Pancreas (tissue), 10 donors: ENCODE results near the gene THOC2. TPM values are rescaled to one million over a fixed set of nuclear protein-coding genes. Genes with fewer than 3 reads are reported as not detected.
"Not testable (repeated sequence)": the region's sequence is repeated elsewhere in the genome, so short reads cannot be mapped to it uniquely, and the experiment has no call there.

ENCODE experiments used
- ATAC-seq, 4 donors: fragments of 200-7000 bp; cut with Tn5 transposase; one replicate each; pipeline versions ENCODE4 v1.8.0 to v1.9.1; 2020; ENCODE audit warnings: mild to moderate bottlenecking in 4 of 4, moderate library complexity in 4 of 4
- DNase-seq, 6 donors: peaks; one replicate each; pipeline ENCODE4 v3.0.0-alpha.2; 2020
- FAIRE-seq: peaks from 2 replicates; lab custom pipeline; 2012; peaks lifted over from hg19 to GRCh38; lab: Jason Lieb, UNC
- H3K27ac ChIP-seq, 4 donors: fragments of 200-600 bp; sonication (generic); 1 replicate in 3 of 4; 2 replicates in 1 of 4; pipeline versions ENCODE4 v1.5.0 to v1.8.0; 2020
- H3K27me3 ChIP-seq, 4 donors: fragments of 200-600 bp; one replicate each; pipeline ENCODE4 v1.8.0; 2021
- H3K36me3 ChIP-seq, 3 donors: fragments of 200-600 bp; sonication (generic) in 1 of 3; one replicate each; pipeline versions ENCODE4 v1.5.0 to v1.8.0; 2020 to 2021
- H3K4me1 ChIP-seq, 3 donors: fragments of 200-600 bp; one replicate each; pipeline ENCODE4 v1.8.0; 2021
- H3K4me3 ChIP-seq, 4 donors: fragments of 200-600 bp; sonication (generic) in 2 of 4; one replicate each; pipeline versions ENCODE4 v1.5.0 to v1.8.0; 2020 to 2021
- H3K9me3 ChIP-seq, 4 donors: fragments of 200-600 bp; one replicate each; pipeline ENCODE4 v1.8.0; 2021
- WGBS, 2 donors: extraction: QIAGEN DNeasy Blood & Tissue Kit; methylation state at CpG; one replicate each; pipeline ENCODE4 v1.1.7; 2013; 5-methylcytosine and 5-hydroxymethylcytosine counted together
- intact Hi-C, 3 donors: fragments of 100-400 bp; cut with DNase I; formaldehyde crosslinking; loops; one replicate each; pipeline versions ENCODE4 v1.11.1 to v1.14.2; 2022
- polyA plus RNA-seq, 2 donors: library from polyadenylated mRNA; stranded (reverse); fragments of 200-250 nt; gene quantifications; one replicate each; pipeline ENCODE4 v1.2.3, GENCODE V29; 2013
- total RNA-seq, 6 donors: library from RNA; stranded (reverse); fragmentation: NEBNext Ultra II Directional in 4 of 6; extraction: Animal tissue kit (Norgen Biotek cat#: 25700) in 4 of 6; gene quantifications; one replicate each; pipeline versions ENCODE4 v1.2.1 to v1.2.4, GENCODE V29; 2021 to 2023
- TF ChIP-seq, protein P1 (sequence below), 4 donors: fragments of 200-600 bp; sonication (generic) in 3 of 4; IDR thresholded peaks; one replicate each; pipeline versions ENCODE4 v1.5.0 to v1.8.0; 2021; ENCODE audit warnings: antibody characterized with exemption in 4 of 4
- donor health status: healthy with polysubstance abuse.
- donor health status: DM: no; HTN: no; CAD: no; lungs with moderate emphysema.
- donor health status: DM: no; HTN: no; CAD: no.
- donor health status: control.
- donor health status: control.
- donor health status: Bipolar disorder and iron deficiency.
- donor health status: DM: yes; HTN: yes; CAD: no.
- donor health status: DM: no; HTN: no; CAD: no.
- donor health status: DM: no; HTN: no; CAD: no.
- donor health status: DM: yes; HTN: yes; CAD: no.

The THOC2 gene
- total and polyA plus RNA-seq, 8 donors: 18.9 to 52.6 (median 25.3) TPM

DNA sequence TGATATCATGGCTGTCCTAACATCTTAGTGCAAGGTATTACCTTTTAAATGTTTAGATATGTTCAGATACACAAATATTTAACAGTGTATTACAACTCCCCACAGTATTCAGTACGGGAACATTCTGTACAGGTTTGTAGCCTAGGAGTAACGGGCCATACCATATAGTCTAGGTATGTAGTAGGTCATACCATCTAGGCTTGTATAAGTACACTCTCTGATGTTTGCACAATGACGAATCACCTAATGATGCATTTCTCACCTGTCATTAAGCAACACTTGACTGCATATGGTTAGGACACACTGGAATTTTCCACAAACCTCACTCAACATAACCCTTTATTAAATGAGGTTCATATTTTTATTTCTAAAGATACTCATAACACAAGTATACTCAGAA lies 67.7 kb downstream of the THOC2 start:
- Histone ChIP-seq H3K36me3 (no peaks in the 10 kb centered on the region), H3K4me3 (no peak overlapping the region), H3K9me3 (no peaks in the 10 kb centered on the region), H3K27me3 (no peaks in the 10 kb centered on the region), H3K27ac (no peak overlapping the region), H3K4me1 (no peaks in the 10 kb centered on the region)
- no peak for FAIRE-seq
- TF ChIP-seq, protein P1, sequence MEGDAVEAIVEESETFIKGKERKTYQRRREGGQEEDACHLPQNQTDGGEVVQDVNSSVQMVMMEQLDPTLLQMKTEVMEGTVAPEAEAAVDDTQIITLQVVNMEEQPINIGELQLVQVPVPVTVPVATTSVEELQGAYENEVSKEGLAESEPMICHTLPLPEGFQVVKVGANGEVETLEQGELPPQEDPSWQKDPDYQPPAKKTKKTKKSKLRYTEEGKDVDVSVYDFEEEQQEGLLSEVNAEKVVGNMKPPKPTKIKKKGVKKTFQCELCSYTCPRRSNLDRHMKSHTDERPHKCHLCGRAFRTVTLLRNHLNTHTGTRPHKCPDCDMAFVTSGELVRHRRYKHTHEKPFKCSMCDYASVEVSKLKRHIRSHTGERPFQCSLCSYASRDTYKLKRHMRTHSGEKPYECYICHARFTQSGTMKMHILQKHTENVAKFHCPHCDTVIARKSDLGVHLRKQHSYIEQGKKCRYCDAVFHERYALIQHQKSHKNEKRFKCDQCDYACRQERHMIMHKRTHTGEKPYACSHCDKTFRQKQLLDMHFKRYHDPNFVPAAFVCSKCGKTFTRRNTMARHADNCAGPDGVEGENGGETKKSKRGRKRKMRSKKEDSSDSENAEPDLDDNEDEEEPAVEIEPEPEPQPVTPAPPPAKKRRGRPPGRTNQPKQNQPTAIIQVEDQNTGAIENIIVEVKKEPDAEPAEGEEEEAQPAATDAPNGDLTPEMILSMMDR (IDR thresholded peaks at IDR 0.05): no peak
- ATAC-seq: peak in 1 of 4 donors; percentile 45
- WGBS, 2 donors: 67 to 81% methylated on average over 3 of the region's 3 CpGs
- no peak for DNase-seq
- intact Hi-C loops: no loop called here

DNA sequence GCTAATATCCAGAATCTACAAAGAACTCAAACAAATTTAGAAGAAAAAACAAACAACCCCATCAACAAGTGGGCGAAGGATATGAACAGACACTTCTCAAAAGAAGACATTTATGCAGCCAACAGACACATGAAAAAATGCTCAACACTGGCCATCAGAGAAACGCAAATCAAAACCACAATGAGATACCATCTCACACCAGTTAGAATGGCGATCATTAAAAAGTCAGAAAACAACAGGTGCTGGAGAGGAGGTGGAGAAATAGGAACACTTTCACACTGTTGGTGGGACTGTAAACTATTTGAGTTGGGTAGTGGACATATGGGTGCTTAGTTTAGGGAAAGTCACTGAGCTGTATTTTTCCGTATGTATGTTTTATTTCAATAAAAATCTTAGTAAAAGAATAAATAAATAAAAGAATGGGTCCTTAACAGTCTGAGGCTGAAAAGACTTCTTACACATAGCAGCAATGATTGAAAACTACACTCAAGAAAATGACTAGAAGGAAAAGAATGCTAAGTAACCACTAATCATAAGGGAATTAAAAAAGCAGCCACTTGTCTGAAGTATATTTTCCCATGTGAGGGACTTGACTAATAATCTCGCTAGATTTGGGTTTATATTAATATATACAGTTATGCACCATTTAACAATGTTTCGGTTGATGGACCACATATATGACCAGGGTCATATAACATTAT lies 68.2 kb downstream of the THOC2 start:
- ATAC-seq, H3K36me3 ChIP-seq, H3K9me3 ChIP-seq, DNase-seq, H3K27ac ChIP-seq, H3K4me3 ChIP-seq, H3K27me3 ChIP-seq, intact Hi-C loops, H3K4me1 ChIP-seq: not testable (repeated sequence)
- FAIRE-seq: peak; percentile 45
- WGBS, 2 donors: 88 to 98% methylated on average over 6 of the region's 6 CpGs

DNA sequence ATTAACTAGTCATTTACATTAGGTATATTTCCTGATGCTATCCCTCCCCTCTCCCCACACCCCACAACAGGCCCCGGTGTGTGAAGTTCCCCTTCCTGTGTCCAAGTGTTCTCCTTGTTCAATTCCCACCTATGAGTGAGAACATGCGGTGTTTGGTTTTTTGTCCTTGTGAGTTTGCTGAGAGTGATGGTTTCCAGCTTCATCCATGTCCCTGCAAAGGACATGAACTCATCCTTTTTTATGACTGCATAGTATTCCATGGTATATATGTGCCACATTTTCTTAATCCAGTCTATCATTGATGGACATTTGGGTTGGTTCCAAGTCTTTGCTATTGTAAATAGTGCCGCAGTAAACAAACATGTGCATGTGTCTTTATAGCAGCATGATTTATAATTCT lies 69.1 kb downstream of the THOC2 start:
- intact Hi-C loops: not testable (repeated sequence)
- 86 to 96% methylated on average over 3 of the region's 3 CpGs for WGBS, 2 donors

GRCh38 chrX:123656507-123656906 lies 76.3 kb downstream of the THOC2 start:
- H3K4me1 ChIP-seq, H3K9me3 ChIP-seq, H3K4me3 ChIP-seq, FAIRE-seq, ATAC-seq, H3K27ac ChIP-seq, H3K27me3 ChIP-seq, intact Hi-C loops, DNase-seq, H3K36me3 ChIP-seq: not testable (repeated sequence)
- 88 to 97% methylated on average over 9 of the region's 9 CpGs for WGBS, 2 donors

More for the DNA sequence above, 69.1 kb downstream of the THOC2 start:
- not testable (repeated sequence) for H3K36me3 ChIP-seq, H3K9me3 ChIP-seq, H3K4me3 ChIP-seq, H3K27me3 ChIP-seq, H3K4me1 ChIP-seq, ATAC-seq, FAIRE-seq, DNase-seq, H3K27ac ChIP-seq

DNA sequence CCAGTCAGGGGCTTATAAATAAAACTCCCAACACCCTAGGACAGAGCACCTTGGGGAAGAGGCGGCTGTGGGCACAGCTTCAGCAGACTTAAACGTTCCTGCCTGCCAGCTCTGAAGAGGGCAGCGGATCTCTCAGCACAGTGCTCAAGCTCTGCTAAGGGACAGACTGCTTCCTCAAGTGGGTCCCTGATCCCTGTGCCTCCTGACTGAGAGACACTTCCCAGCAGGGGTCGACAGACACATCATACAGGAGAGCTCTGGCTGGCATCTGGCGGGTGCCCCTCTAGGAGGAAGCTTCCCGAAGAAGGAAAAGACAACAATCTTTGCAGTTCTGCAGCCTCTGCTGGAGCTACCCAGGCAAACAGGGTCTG lies 84.1 kb downstream of the THOC2 start:
- DNase-seq, H3K4me3 ChIP-seq, H3K36me3 ChIP-seq, ATAC-seq, intact Hi-C loops, FAIRE-seq, H3K4me1 ChIP-seq, H3K9me3 ChIP-seq, H3K27me3 ChIP-seq, H3K27ac ChIP-seq: not testable (repeated sequence)
- WGBS, 2 donors: 58 to 75% methylated on average over 6 of the region's 6 CpGs

DNA sequence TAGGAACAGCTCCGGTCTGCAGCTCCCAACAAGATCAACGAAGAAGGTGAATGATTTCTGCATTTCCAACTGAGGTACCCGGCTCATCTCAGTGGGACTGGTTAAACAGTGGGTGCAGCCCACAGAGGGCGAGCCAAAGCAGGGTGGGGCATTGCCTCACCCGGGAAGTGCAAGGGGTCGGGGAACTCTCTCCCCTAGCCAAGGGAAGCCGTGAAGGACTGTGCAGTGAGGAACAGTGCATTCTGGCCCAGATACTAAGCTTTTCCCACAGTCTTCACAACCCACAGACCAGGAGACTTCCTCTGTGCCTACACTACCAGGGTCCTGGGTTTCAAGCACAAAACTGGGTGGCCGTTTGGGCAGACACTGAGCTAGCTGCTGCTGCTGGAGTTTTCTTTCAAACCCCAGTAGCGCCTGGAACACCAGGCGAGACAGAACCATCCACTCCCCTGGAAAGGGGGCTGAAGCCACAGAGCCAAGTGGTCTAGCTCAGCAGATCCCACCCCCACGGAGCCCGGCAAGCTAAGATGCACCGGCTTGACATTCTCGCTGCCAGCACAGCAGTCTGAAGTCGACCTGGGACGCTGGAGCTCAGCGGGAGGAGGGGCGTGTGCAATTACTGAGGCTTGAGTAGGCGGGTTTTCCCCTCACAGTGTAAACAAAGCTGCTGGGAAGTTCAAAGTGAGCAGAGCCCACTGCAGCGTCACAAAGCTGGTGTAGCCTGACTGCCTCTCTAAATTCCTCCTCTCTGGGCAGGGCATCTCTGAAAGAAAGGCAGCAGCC lies 84.6 kb downstream of the THOC2 start:
- Histone ChIP-seq H3K27ac (no peak overlapping the region), H3K27me3 (no peaks in the 10 kb centered on the region), H3K4me1 (no peaks in the 10 kb centered on the region), H3K4me3 (no peak overlapping the region), H3K36me3 (no peaks in the 10 kb centered on the region), H3K9me3 (no peaks in the 10 kb centered on the region)
- DNase-seq (peak in 3 of 6 donors; percentile 2 to 22 (median 16)), ATAC-seq (peak in 3 of 4 donors; percentile 42 to 80 (median 66)), FAIRE-seq (no peak)
- WGBS, 2 donors: 47 to 73% methylated on average over 20 of the region's 20 CpGs
- intact Hi-C loops: no loop called here
- TF ChIP-seq, protein P1 (IDR thresholded peaks at IDR 0.05): no peak
